HG02870 (cell line): Measurements from ENCODE around the gene ADAMTS1.

Source experiments
- ATAC-seq: cut with Tn5 transposase; IDR thresholded peaks from one replicate; pipeline ENCODE4 v1.9.1; 2021; ENCODE audit warnings: mild to moderate bottlenecking, moderate library complexity; ENCODE audit not compliant: unreplicated experiment

Gene ADAMTS1

DNA sequence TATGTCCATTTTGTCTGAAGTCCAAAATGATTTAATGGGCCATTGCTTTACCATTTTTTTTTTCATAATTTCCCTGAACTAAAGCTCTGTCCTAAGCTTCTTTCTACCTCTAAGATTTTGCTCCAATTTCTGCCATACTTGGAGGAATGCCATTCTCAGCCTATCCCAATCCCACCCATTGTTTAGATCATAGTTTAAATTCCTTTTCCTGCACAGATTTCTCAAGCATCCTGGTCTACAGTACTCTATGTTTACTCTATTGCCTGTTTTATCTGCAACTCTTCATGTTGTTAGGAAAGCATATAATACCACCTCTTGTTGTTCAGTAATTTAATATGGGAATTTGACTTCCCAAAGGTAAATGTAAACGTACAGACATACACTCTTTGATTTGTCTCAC lies 30.8 kb downstream of the ADAMTS1 start:
- no peak for ATAC-seq

DNA sequence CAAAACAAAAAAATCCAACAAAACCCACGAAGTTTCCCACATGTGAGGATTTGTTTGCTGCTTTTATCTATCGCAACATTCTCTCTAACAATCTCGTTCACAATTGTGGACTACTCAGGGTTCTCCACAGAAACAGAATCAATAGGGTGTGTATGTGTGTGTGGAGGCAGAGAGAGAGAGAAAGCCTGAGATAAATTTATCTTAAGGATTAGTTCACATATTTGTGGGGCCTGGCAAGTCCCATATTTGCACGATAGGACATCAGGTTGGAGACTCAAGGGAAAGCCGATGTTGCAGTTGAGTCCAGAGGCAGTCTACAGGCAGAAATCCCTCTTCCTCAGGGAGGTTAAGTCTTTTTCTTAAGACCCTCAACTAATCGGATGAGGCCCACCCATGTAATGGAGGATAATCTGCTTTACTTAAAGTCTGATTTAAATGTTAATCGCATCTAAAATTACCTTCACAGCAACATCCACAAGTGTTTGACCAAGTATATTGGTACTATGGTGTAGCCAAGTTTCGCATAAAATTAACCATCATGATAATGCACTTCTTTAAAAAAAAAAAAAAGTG lies 31.7 kb downstream of the ADAMTS1 start:
- ATAC-seq: no peak

DNA sequence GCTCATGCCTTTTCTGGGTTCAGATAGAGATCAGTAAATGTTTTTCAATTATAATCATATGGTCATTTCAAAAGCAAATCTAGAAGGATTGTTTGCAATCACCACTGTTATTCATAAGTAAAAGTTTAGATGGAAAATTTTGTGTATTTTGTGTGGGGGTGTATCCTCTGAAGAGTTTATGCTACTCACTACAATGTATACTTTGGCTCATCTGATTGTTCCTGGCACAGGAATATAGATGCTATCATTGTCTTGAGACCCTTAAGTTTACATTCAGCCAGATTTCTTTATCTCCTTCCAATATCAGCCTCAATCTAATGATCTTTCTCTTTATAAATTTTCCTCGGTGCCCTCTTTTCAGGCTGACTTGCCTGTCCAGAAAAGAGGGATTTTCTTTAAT lies 33.0 kb downstream of the ADAMTS1 start:
- no peak for ATAC-seq

DNA sequence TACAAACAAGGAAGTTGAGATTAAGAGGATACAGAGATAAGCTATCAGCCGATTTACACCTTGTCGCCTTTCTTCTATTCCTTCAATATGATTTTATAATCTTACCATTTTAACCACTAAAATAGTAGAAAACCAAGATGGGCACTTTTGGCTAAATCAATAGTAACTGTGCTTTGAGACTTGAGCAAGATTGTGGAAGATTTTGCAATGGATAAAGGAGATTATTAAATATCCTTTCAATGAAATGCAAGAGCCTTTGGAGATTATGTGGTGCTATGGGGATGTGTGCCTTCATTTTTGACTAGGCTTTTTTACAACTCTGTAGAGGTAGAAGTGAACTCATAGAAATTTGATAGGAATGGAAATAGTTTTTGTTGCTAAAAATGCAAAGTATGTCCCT lies 33.7 kb downstream of the ADAMTS1 start:
- ATAC-seq: no peak

DNA sequence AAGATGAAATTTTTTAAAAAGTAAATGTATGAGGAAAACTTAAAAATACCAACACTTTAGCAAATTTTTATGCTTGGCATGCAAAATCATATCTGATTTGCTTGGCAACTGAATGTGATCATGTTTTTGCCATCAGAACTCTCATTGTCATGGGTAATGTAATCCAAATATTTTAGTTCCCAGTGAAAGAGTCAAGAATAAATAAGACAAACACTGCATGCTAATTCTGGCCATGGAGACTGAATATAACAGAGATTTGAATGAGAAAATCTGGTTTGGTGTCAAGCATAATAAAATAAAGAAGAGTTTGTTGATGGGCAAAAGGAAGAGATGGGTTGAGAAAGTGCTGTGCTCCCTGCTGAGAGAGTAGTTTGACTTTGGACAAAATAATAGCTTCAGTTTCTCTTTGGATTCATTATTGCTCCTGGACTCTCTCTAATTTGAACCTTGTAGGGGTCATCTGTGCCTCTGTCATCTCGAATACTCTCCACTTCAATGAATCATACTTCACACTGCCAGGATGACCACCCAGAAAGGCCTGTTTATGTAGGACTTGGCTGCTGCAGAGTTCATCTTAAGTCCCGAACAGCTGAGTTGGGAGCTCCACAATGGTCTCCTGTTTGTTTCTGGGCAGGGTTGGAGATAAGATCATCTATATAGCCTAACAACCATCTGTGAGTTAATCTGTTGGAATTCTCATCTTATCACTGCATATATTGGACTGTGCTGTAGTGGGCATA lies 34.4 kb downstream of the ADAMTS1 start:
- no peak for ATAC-seq

DNA sequence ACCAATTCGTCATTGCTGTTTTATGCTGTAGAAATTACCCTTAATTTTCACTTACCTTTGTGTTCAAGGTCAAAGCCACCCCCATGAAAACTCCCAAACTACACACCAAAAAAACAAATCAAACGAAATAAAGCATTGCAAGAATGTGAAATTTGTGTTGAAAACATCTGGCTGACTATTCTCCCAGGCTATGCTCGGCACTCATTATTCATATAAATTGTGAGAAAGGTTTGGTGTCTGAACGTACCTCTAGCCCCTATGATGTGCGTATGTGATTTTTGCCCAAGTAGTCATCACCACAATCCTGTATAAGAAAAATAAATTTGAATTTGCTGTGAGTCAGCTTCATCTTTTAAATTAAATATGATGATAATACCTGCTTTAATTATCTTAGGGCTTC lies 34.9 kb downstream of the ADAMTS1 start:
- no peak for ATAC-seq

DNA sequence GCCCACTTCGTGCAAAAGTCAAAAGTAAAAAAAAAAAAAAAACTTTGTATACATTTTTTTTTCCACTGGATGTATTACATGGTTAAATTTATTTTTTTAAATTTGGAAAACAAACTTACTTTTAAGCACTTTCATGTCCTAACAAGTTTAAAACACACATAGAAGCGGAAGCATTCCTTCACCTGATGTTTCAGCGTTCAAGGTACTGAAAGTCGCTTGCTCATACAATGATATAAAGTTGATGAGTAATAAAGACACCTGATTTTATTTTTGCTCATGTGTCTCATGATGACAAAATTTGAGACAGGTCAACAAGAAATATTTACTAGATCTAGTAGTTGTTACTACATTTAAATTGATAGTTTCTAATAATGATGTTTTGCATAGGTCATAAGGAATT lies 35.5 kb downstream of the ADAMTS1 start:
- no peak for ATAC-seq

DNA sequence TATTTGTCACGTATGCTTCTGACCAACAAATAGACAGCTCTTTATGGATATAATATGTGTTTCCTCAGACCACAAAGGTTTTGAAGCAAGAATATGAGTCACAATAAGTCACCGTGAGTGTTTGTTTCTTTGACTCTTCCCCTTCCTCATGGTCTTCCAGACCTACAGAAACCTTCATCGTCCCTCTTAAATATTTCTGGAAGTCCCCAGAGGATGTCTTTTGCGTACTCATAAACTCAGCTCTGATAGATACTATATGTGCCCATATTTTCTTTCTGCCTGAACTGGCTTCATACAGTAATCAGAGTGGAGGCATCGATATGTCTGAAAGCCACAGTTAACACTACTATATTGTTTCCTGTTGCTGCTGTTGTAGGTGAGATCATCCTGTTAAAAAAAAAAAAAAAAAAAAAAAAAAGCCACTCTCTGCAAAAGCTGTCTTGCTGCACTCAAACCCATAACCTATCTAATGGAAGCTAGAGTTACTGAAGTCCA lies 38.4 kb downstream of the ADAMTS1 start:
- no peak for ATAC-seq

DNA sequence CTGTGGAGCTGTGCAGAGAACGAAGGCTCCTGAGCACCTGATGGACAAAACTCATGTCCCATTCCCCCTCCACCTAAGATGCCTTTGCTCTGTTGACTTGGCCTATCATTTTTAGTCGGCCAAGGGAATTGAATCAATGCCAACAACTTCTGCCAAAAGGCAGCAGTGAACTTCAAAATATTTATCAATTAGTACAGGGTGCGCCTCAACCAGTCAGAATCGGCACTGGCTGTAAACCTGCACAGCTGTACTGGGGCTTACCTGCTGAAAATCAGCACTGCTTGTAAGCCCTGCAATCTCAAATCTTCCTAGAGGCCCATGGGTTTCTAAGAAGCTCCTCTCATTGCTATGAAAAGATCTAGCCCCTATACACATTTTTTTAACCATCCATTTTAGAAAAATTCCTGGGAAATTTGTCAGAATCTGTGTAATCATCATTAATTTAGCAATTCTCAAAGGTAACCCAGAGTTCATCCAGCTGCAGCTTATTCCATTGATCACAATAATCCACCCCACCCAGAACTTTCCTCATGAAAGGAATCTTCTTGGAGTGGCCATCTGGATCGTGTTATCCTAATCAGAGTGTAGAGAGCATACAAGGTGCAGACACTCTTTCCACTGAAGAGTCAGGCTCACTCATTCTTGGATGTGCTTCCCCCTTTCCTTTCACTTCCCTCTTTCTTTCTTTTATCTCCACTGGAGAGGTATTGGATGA lies 40.2 kb downstream of the ADAMTS1 start:
- no peak for ATAC-seq

DNA sequence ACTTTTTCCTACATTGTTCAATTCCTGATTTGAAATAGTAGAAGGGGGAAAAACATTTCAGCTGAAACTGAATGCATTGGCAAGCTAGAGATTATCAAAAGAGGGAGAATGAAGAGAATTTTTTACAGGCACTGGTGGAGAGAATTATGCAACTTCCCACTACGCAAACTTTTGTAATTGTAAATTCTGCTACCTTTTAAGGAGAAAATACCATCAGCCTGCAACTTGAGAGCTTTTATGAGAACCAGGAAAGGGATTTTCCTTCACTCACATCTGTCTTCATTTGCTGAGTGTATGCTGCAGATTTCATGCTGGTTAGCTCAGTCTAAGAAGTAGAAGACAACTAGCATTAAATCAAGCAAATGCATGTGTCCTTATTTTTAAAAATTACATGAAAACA lies 43.7 kb downstream of the ADAMTS1 start:
- no peak for ATAC-seq

DNA sequence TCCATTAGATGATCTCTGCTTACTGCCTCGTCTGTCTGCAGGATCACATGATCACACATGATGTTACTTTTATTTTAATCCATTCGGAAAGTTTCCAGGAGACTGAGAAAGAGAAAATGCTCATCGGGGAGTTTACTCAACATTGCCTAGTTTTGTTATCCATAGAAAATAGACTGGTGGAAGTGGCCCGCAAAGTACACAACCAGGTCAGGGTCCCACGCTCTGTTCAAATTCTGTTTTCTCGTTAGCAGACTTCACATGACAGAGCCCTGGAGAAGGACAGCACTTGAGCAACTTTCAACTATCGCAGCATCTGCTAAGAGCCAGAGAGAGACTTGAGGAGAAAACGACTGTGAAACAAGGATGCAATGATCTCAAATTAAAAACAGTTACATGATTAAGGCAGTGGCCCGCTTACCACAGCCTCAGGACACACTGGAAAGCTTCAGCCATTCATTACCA lies 44.2 kb downstream of the ADAMTS1 start:
- ATAC-seq: no peak

DNA sequence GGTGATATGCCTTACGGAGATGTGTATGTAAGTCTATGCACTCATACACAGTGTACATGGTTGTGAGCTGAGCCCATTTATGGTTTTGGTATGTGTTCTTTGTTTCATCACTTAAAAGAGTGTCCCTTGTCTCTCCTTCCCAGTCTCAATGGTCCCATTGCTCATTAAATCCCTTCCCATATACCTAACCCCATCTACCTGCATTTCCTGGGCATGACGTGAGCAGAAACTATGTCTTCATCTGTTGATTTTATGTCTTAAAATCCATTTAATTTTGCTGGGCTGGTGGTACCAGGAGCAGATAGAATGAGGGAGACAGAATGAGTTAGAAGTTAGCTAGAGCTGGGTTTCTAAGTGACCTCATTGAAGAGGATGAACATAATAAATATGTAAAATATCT lies 44.8 kb downstream of the ADAMTS1 start:
- ATAC-seq: no peak

DNA sequence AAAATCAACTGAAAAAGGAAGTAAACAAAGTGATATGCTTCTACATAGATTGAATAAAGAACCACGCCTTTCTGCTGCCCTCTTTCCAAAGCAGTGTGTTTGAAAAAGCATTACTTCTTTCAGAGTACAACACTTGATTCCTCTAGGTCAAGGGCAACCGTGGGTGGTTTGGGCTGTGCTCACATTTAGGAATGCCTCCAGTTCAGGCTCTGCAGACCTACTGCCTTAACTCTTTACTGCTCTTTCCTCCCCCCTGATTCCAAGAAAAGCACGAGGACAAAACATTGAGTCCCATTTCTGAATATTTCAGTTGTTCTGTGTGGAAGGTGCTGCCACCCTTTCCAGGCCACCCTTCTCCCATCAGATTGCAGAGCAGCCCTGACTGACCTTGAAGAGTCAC lies 45.2 kb downstream of the ADAMTS1 start:
- no peak for ATAC-seq

DNA sequence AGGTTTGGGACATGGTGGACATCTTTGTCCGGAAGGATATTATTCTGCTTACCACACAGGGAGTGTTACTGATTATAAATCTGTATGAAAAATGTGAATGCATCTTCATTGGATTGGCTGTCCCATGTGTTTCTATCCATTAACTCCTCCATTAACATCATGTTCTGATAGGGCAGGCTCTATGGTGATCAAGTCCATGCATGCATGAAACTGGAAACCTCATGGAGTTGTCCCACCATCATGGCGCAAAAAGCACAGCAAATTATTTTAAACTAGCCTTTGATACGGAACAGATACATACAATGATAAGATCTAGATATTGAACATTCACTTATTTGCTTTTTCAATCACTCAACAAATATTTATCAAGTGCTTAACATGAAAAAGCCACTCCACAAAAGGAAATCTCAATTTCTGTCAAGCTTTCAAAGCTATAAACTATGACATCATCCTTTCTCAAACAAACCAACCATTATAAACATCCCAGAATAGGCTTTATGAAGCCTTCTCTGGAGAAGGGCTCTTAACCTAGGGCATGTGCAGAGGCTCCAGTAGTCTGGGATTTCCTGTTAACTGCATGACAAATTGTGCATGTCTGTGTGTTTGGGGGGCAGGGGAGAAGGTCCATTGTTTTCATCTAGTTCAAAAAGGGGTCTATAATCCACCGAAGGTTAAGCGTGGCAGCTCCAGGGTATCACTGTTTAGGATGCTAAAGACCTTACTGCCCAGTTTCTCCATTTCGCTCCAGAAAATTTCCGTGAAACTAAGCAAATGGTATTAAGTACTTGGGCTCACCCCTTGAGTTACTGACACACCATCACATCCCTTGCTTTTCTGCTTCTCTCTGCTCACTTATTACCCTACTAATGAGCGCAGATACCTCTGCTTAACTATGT lies 46.1 kb downstream of the ADAMTS1 start:
- no peak for ATAC-seq

DNA sequence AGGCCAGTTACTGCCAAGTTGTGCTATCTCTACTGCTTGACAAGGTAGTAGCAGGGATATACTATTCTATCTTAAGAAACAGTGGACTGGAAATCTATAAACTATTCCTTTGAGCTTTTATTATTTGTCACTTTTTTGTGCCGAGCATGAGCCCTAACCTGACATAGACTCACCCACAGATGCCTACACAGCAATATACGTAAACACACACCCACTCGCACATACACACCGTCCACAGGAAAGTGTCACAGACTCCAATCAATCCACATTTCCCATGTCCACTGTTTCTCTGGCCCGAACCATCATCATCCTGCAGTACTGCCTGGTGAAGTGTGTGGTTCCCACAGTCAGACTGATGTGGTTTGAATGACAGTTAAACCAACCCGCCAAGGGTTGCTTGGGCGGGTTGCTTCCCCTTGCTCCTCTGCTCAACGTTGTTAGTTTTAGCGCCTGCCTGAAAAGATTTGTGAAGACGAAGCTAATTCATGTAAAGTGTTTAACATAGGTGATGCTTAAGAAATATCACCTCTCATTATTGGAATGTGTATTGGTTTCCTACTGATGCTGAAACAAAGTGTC lies 47.2 kb downstream of the ADAMTS1 start:
- ATAC-seq: no peak

DNA sequence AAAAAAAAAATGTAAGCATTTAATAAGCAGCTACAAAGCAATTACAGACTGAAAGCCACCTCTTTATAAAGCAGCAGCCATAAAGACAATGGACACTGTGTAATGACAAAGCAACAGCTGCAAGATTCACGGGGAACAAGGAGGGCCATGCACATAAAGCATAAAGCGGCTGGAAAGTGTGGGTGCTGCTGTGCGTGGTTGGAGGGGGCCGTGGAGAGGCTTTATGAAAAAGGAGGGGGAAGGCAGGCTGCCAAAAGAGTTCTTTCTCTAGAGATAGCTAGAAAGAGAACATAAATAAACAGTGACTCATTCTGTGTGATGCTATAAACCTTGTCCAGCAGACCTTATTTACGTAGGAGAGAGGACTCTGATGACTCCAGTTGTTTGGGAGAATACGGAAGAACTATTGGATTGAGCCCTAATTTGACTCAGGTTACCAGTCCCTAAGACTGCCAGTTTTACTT lies 49.3 kb downstream of the ADAMTS1 start:
- no peak for ATAC-seq

DNA sequence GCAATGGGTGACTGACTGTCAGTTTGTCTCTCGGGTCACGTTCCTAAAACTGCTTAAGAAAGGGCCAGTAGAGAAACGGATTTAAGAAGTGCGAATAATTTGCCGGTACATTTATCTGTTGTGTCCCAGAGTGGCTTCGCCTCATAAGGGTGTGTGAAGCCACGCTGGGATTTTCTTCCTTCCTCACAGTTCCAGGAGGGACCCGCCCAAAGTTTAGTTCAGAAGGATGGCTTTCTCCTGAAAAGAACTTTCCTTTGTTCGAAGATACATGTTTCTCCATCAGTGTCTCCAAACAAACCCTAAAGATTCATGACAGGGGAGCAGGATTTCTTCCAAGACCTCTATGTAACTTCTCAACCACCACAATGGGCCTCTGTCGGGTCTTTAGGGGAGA lies 49.8 kb downstream of the ADAMTS1 start:
- no peak for ATAC-seq

DNA sequence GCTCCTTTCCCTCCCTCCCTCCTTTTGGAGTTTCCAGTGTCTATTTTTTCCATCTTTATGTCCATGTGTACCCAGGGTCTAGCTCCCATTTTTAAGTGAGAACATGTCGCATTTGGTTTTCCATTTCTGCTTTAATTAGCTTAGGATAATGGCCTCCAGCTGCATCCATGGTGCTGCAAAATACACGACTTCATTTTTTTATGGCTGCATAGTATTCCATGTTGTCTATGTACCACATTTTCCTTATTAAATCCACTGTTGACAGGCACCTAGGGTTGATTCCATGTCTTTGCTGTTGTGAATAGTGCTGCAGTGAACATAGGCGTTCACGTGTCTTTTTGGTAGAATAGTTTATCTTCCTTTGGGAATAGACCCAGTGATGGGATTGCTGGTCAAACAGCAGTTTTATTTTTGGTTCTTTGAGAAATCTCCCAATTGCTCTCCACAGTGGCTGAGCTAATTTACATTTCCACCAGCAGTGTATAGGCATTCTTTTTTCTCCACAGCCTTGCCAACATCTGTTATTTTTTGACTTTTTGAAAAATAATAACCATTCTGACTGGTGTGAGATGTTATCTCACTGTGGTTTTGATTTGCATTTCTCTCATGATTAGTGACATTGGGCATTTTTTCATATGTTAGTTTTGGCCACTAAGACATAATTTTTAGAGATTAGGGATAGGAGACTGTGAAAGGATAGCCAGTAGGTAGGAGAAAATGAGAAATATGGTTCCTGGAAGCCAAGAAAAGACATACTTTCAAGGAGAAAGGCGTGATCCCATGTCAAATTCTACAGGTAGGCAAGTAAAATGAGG lies 50.4 kb downstream of the ADAMTS1 start:
- no peak for ATAC-seq

DNA sequence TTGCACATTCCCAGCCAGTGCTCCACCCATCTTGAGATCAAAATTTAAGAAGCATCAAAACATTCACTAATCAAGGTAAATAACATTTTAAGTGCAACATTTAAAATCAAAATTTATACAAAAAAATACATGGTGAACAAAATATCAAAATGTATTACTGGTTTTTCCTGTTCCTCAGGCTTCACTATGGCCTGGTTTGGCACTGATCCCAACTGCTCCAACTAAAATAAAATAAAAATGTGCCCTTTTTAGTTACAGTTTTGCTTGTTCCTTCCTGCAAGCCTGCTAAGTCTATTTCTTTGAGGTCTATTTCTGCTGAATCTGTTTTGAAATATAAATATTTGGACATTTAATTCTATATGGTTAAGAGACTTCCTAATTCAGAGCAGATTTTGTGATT lies 54.9 kb downstream of the ADAMTS1 start:
- no peak for ATAC-seq

DNA sequence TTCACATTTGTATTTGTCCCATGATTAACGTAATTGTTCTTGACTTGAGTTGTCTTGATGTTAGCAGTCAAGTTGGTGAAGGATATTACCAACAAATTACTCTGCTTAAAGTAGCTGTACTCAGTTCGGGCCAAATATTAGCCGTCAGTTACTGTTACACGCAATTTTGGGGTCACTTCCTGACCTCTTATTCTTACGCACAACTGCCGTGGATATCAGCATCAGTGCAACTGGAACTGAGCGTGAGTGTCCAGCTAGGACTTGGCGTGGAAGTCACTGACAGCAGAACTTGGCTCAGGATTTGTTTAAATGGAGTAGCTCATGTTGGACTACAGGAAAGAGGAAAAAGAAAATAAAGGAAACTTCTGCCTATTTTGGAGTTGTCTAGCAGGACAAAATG lies 56.4 kb downstream of the ADAMTS1 start:
- no peak for ATAC-seq
